HEK293 (cell line): Measurements from ENCODE around the gene ELAVL1.

Experiments used
- CTCF ChIA-PET: fragments of 350-600 bp; formaldehyde crosslinking; extraction: SDS; loops from one replicate; lab custom pipeline; 2021; ENCODE audit warnings: antibody characterized with exemption; lab: Yijun Ruan, JAX
- POLR2A ChIA-PET: fragments of 300-600 bp; formaldehyde crosslinking; extraction: SDS; loops from one replicate; lab custom pipeline; 2020; ENCODE audit warnings: antibody characterized with exemption, inconsistent platforms; lab: Yijun Ruan, JAX
- H3K27ac ChIP-seq: fragments of 200-500 bp; sonication (Bioruptor generic); 2 replicates; pipeline ENCODE4 v1.5.1; 2014; ENCODE audit warnings: low read depth, low read length, control low read depth, inconsistent platforms; ENCODE audit errors: extremely low read depth
- H3K36me3 ChIP-seq, 2 experiments: fragments of 200-500 bp in 1 of 2; sonication (Bioruptor generic) in 1 of 2; 1 replicate in 1 of 2; 2 replicates in 1 of 2; pipeline ENCODE4 v1.5.1; 2014 to 2017; ENCODE audit warnings: inconsistent platforms in 2 of 2, low read length in 2 of 2; ENCODE audit not compliant: control insufficient read depth in 2 of 2, insufficient read depth in 1 of 2
- H3K4me1 ChIP-seq: fragments of 200-500 bp; sonication (Bioruptor generic); 2 replicates; pipeline ENCODE4 v1.5.1; 2014; ENCODE audit warnings: mild to moderate bottlenecking, low read length, inconsistent platforms; ENCODE audit not compliant: control insufficient read depth, insufficient read depth
- H3K4me3 ChIP-seq: 2 replicates; pipeline ENCODE4 v1.5.1; 2011; ENCODE audit warnings: low read depth, mild to moderate bottlenecking, control low read depth, low read length, moderate library complexity
- H3K9me3 ChIP-seq: fragments of 200-500 bp; sonication (Bioruptor generic); 2 replicates; pipeline ENCODE4 v1.5.1; 2014; ENCODE audit warnings: low read depth, low read length, inconsistent platforms; ENCODE audit not compliant: control insufficient read depth, insufficient read depth
- BCL11B ChIP-seq: fragments of 450-650 bp; formaldehyde crosslinking; IDR thresholded peaks from 2 replicates; pipeline ENCODE4 v1.5.1; 2016; ENCODE audit warnings: low read depth, missing biosample characterization, missing genetic modification characterization
- EGR2 ChIP-seq: fragments of 450-650 bp; formaldehyde crosslinking; IDR thresholded peaks from 2 replicates; pipeline ENCODE4 v1.5.1; 2016; ENCODE audit warnings: low read depth, missing biosample characterization, missing genetic modification characterization
- GLIS1 ChIP-seq: fragments of 450-650 bp; formaldehyde crosslinking; IDR thresholded peaks from 2 replicates; pipeline ENCODE4 v1.5.1; 2016; ENCODE audit warnings: missing biosample characterization, missing genetic modification characterization
- GLIS2 ChIP-seq: fragments of 450-650 bp; formaldehyde crosslinking; IDR thresholded peaks from 2 replicates; pipeline ENCODE4 v1.5.1; 2016; ENCODE audit warnings: missing biosample characterization, missing genetic modification characterization
- HIC1 ChIP-seq: fragments of 450-650 bp; formaldehyde crosslinking; IDR thresholded peaks from 2 replicates; pipeline ENCODE4 v1.5.1; 2016; ENCODE audit warnings: missing biosample characterization, missing genetic modification characterization
- KLF8 ChIP-seq: fragments of 450-650 bp; formaldehyde crosslinking; IDR thresholded peaks from 2 replicates; pipeline ENCODE4 v1.5.1; 2016; ENCODE audit warnings: missing biosample characterization, missing genetic modification characterization
- MYNN ChIP-seq: fragments of 450-650 bp; formaldehyde crosslinking; IDR thresholded peaks from 2 replicates; pipeline ENCODE4 v1.5.1; 2016; ENCODE audit warnings: missing biosample characterization, missing genetic modification characterization, borderline replicate concordance
- PATZ1 ChIP-seq: fragments of 450-650 bp; formaldehyde crosslinking; IDR thresholded peaks from 2 replicates; pipeline ENCODE4 v1.5.1; 2016; ENCODE audit warnings: missing biosample characterization, missing genetic modification characterization
- REPIN1 ChIP-seq: fragments of 450-650 bp; formaldehyde crosslinking; IDR thresholded peaks from 2 replicates; pipeline ENCODE4 v1.5.1; 2017; ENCODE audit warnings: missing biosample characterization, missing genetic modification characterization, low read depth
- ZNF211 ChIP-seq: fragments of 450-650 bp; formaldehyde crosslinking; IDR thresholded peaks from 2 replicates; pipeline ENCODE4 v1.5.1; 2016; ENCODE audit warnings: low read depth, missing biosample characterization, missing genetic modification characterization
- ZNF433 ChIP-seq: fragments of 450-650 bp; formaldehyde crosslinking; IDR thresholded peaks from 2 replicates; pipeline ENCODE4 v1.5.1; 2016; ENCODE audit warnings: missing biosample characterization, missing genetic modification characterization, low read depth
- ZNF596 ChIP-seq: fragments of 450-650 bp; IDR thresholded peaks from 2 replicates; pipeline ENCODE4 v1.5.0; 2018; ENCODE audit warnings: missing biosample characterization, mild to moderate bottlenecking, missing genetic modification characterization, moderate library complexity
- ZNF830 ChIP-seq: fragments of 450-650 bp; IDR thresholded peaks from 2 replicates; pipeline ENCODE4 v1.5.0; 2018; ENCODE audit warnings: missing biosample characterization, missing genetic modification characterization, low read depth, mild to moderate bottlenecking, moderate library complexity
- TF ChIP-seq, protein P1 (sequence below): fragments of 450-650 bp; formaldehyde crosslinking; IDR thresholded peaks from 2 replicates; pipeline ENCODE4 v1.5.1; 2017; ENCODE audit warnings: missing biosample characterization, missing genetic modification characterization
- TF ChIP-seq, protein P2 (sequence below): fragments of 450-650 bp; formaldehyde crosslinking; IDR thresholded peaks from 2 replicates; pipeline ENCODE4 v1.5.1; 2016; ENCODE audit warnings: missing biosample characterization, missing genetic modification characterization

The ELAVL1 gene

DNA sequence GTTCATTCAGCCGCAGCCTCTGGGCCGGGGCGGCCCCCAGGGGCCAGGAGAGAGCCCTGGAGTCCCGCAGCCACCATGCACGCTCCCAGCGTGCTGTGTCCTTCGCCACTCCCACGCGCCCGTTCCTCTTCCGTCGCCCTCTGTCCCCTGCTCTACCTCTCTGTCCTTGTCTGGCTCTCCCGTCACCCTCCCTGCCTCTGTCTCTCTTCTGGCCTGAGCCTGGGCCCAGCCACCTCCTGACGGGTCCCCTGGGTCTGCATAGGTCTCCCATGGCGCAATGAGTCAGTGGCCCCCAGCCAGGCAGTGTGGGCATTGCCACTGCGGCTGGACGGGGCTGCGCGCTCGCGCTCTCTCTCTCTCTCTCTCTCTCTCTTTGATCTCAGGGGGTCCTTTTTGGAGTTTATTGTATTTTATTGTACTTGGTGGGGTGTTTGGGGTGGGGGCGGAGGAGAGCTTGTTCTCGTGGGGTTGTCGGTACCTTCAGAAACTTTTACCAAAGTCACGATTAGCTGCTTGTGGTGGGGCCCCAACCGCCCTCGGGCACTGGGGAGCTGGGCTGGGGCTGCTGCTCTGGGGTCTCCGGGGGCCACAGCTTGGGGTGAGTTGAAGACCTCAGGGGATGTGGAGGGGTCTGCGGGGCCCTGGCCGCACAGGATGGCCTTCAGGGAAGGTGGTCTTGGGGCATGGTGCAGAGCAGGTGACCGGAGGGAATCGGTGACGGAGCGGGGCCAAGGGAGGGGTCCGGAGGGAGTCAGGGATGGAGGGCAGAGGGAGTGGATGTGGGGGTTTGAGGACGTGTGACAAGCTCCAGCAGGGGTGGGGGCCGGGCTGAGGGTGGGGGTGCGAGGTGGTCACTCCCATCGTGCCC is 92.5 kb downstream of the ELAVL1 start:
- no peaks in the 10 kb centered on the region; the same call in 1 of the 2 replicates for H3K4me1 ChIP-seq
- CTCF ChIA-PET: interaction anchor here (0.9 kb wide), 1 partner anchor 61 kb away, joined by 4 read pairs; no protein-coding TSS in a partner anchor
- peaks cover 0 to 32% of the 10 kb centered on the region in 2 experiments; a peak in 2 of 3 replicates for H3K36me3 ChIP-seq
- TF ChIP-seq GLIS1 (tag by site-specific recombination) (peak; percentile 75), HIC1 (tag by site-specific recombination) (peak; percentile 28; the same call in 1 of the 2 replicates), EGR2 (no peak), ZNF433 (tag by site-specific recombination) (no peak), GLIS2 (tag by site-specific recombination) (peak; percentile 43), ZNF596 (tag by site-specific recombination) (peak; percentile 53; the same call in 1 of the 2 replicates), PATZ1 (tag by site-specific recombination) (peak; percentile 52), MYNN (tag by site-specific recombination) (no peak), ZNF830 (no peak), BCL11B (tag by site-specific recombination) (peak; percentile 19; the same call in 1 of the 2 replicates), ZNF211 (tag by site-specific recombination) (no peak), REPIN1 (tag by site-specific recombination) (no peak)
- TF ChIP-seq, protein P1, sequence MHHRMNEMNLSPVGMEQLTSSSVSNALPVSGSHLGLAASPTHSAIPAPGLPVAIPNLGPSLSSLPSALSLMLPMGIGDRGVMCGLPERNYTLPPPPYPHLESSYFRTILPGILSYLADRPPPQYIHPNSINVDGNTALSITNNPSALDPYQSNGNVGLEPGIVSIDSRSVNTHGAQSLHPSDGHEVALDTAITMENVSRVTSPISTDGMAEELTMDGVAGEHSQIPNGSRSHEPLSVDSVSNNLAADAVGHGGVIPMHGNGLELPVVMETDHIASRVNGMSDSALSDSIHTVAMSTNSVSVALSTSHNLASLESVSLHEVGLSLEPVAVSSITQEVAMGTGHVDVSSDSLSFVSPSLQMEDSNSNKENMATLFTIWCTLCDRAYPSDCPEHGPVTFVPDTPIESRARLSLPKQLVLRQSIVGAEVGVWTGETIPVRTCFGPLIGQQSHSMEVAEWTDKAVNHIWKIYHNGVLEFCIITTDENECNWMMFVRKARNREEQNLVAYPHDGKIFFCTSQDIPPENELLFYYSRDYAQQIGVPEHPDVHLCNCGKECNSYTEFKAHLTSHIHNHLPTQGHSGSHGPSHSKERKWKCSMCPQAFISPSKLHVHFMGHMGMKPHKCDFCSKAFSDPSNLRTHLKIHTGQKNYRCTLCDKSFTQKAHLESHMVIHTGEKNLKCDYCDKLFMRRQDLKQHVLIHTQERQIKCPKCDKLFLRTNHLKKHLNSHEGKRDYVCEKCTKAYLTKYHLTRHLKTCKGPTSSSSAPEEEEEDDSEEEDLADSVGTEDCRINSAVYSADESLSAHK (tag by site-specific recombination): no peak
- H3K9me3 ChIP-seq: no peaks in the 10 kb centered on the region
- POLR2A ChIA-PET: interaction anchor here (1.1 to 2.3 kb wide), 3 partner anchors 8 to 15 kb away, joined by 3 to 15 read pairs (median 8); partner anchors contain the start of genes MAP2K7 and SNAPC2
- no peak overlapping the region for H3K27ac ChIP-seq
- no peak overlapping the region for H3K4me3 ChIP-seq

GRCh38 chr19:7912144-7912696 is 93.2 kb downstream of the ELAVL1 start:
- Histone ChIP-seq H3K36me3 (peaks cover 0 to 34% of the 10 kb centered on the region in 2 experiments; a peak in 2 of 3 replicates), H3K4me3 (no peak overlapping the region)
- POLR2A ChIA-PET: interaction anchor here (1.1 to 2.3 kb wide), 3 partner anchors 8 to 15 kb away, joined by 3 to 15 read pairs (median 8); partner anchors contain the start of genes MAP2K7 and SNAPC2

More at GRCh38 chr19:7912144-7912696, 93.2 kb downstream of the ELAVL1 start:
- H3K4me1 ChIP-seq: no peaks in the 10 kb centered on the region; the same call in 1 of the 2 replicates
- H3K9me3 ChIP-seq: no peaks in the 10 kb centered on the region
- H3K27ac ChIP-seq: no peak overlapping the region
- CTCF ChIA-PET: interaction anchor here (0.9 to 1.1 kb wide), 2 partner anchors 32 to 43 kb away, joined by 3 to 4 read pairs; no protein-coding TSS in a partner anchor
- 0 out of 2 replicates have a peak, but pooled peaks have one; percentile 11 for TF ChIP-seq KLF8
- TF ChIP-seq, protein P2, sequence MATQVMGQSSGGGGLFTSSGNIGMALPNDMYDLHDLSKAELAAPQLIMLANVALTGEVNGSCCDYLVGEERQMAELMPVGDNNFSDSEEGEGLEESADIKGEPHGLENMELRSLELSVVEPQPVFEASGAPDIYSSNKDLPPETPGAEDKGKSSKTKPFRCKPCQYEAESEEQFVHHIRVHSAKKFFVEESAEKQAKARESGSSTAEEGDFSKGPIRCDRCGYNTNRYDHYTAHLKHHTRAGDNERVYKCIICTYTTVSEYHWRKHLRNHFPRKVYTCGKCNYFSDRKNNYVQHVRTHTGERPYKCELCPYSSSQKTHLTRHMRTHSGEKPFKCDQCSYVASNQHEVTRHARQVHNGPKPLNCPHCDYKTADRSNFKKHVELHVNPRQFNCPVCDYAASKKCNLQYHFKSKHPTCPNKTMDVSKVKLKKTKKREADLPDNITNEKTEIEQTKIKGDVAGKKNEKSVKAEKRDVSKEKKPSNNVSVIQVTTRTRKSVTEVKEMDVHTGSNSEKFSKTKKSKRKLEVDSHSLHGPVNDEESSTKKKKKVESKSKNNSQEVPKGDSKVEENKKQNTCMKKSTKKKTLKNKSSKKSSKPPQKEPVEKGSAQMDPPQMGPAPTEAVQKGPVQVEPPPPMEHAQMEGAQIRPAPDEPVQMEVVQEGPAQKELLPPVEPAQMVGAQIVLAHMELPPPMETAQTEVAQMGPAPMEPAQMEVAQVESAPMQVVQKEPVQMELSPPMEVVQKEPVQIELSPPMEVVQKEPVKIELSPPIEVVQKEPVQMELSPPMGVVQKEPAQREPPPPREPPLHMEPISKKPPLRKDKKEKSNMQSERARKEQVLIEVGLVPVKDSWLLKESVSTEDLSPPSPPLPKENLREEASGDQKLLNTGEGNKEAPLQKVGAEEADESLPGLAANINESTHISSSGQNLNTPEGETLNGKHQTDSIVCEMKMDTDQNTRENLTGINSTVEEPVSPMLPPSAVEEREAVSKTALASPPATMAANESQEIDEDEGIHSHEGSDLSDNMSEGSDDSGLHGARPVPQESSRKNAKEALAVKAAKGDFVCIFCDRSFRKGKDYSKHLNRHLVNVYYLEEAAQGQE: no peak
